Measurements from ENCODE around the gene ERI2.
A peak's percentile ranks its signal among the peaks of the same experiment; 100 is the strongest.

ERI2 gene, protein sequence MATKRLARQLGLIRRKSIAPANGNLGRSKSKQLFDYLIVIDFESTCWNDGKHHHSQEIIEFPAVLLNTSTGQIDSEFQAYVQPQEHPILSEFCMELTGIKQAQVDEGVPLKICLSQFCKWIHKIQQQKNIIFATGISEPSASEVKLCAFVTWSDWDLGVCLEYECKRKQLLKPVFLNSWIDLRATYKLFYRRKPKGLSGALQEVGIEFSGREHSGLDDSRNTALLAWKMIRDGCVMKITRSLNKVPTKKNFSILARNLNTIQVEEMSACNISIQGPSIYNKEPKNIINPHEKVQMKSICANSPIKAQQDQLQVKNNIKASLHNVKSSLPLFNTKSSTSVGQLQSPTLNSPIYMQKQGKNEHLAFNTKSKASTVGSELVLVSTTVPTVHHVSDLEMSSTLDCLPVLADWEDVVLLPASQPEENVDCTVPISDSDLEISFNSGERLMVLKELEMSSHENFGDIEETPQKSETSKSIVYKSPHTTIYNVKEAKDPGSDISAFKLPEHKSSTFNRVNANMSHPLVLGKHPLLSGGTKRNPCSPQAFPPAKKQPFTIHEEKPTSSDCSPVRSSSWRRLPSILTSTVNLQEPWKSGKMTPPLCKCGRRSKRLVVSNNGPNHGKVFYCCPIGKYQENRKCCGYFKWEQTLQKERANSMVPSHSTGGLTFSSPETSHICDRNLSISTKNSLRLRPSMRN

DNA sequence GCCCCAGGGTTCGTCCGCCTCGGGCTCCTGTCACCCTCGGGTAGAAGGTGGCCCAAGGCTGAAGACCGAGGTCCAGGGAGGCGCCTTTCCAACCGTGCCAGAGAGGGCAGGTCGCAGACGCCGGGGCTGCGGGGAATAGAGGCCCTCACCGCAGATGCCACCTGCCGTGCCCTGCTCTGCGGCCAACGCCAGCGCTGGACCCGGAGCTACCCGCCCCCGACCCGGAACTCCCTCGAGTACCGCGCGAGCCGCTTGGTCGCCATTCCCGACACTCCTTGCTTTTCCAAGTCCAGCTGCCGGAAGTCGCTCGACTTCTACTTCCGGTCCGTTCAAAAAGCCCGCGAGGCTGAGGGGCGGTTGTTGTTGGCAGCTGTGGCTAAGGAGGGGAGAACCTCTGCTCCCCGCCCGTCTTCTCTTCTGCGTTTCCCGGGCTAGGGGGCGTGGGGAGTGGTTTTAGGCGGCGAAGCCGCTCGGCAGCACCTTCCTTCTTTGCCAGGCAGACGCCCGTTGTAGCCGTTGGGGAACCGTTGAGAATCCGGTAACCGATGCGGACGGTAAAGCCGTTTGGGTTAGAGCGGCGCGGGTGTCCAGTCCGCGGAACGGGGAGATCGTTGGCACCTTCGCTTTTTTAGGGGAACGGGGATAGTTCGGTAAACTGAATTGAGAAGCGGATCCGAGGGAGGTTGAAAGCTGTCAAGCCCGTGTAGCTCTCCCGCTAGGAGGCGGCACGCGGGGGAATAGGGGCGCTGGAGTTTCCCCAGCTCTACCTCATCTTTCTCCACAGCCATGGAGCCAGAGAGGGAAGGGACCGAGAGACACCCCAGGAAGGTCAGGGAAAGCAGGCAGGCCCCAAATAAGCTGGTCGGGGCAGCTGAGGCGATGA is at the start of gene ERI2, which contains the start of gene REXO5:
TSS of gene ERI2 (minus strand) at position 305 of the 883 bp plus-strand sequence. CDS start at position 263, 42 bp downstream.
TSS of gene REXO5 (plus strand) at position 360 of the 883 bp plus-strand sequence. CDS start at position 787, 427 bp downstream.
- Histone ChIP-seq H3K27me3 (replicated peaks; ENCODE audit: insufficient read depth, low read length) (no peaks in the 10 kb centered on the region), H3K36me3 (replicated peaks; ENCODE audit: insufficient read depth, low read length) (no peaks in the 10 kb centered on the region), H3K4me1 (ENCODE audit: low read length) (peaks cover 3% of the 10 kb centered on the region; the same call in 1 of the 2 replicates), H3K27ac (ENCODE audit: low read length) (peak within 1 kb of the TSS; percentile 72), H3K9me3 (replicated peaks; ENCODE audit: insufficient read depth, low read length) (no peaks in the 10 kb centered on the region), H3K9ac (ENCODE audit: low read length) (peak within 1 kb of the TSS; percentile 82), H4K20me1 (ENCODE audit: insufficient read depth, low read length) (no peaks in the 10 kb centered on the region), H3K9me2 (replicated peaks; ENCODE audit: insufficient read depth, low read length) (no peaks in the 10 kb centered on the region), H2AFZ (ENCODE audit: low read length) (peak within 1 kb of the TSS; percentile 98), H3K4me2 (ENCODE audit: low read depth, low read length) (peak within 1 kb of the TSS; percentile 94), H3F3A (ENCODE audit: insufficient read depth, low read length) (peaks cover 16% of the 10 kb centered on the region; the same call in 1 of the 2 replicates), H3K79me2 (ENCODE audit: low read length) (0 out of 2 replicates have a peak, but pooled peaks cover 2% of the 10 kb centered on the region), H3K4me3 (ENCODE audit: low read length) (peak within 1 kb of the TSS; percentile 92)
- DNase-seq, result peak; percentile 82
- TF ChIP-seq, protein P1, sequence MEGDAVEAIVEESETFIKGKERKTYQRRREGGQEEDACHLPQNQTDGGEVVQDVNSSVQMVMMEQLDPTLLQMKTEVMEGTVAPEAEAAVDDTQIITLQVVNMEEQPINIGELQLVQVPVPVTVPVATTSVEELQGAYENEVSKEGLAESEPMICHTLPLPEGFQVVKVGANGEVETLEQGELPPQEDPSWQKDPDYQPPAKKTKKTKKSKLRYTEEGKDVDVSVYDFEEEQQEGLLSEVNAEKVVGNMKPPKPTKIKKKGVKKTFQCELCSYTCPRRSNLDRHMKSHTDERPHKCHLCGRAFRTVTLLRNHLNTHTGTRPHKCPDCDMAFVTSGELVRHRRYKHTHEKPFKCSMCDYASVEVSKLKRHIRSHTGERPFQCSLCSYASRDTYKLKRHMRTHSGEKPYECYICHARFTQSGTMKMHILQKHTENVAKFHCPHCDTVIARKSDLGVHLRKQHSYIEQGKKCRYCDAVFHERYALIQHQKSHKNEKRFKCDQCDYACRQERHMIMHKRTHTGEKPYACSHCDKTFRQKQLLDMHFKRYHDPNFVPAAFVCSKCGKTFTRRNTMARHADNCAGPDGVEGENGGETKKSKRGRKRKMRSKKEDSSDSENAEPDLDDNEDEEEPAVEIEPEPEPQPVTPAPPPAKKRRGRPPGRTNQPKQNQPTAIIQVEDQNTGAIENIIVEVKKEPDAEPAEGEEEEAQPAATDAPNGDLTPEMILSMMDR (IDR thresholded peaks at IDR 0.05; ENCODE audit: low read length), result peak; percentile 53
- TF ChIP-seq EZH2 (optimal IDR thresholded peaks at IDR 0.05; ENCODE audit: low read depth, low read length), result no peak

DNA sequence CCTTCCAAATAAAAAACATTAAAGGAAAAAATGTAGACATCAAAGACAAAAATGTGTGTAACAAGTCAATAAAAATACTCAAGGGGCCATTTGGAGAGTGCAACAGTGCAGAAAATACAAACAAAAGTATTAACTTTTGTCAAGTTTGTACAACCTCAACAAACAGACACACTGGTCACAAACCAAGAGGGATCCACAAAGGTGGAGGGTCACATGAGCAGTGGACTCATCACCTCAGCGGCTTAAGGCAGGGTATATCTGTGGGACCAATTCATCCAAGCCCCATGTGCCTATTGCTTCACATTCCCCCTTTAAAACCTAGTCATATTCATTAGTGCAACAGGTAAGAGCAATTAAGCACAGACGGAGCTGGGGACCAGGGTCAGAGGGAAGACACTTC is 48.7 kb upstream of the ERI2 start:
- no peaks in the 10 kb centered on the region for H3K4me1 ChIP-seq (ENCODE audit: low read length)
- no peaks in the 10 kb centered on the region for H3K79me2 ChIP-seq (ENCODE audit: low read length)
- H3K9me2 ChIP-seq (replicated peaks; ENCODE audit: insufficient read depth, low read length), result no peaks in the 10 kb centered on the region
- no peak overlapping the region for H3K27ac ChIP-seq (ENCODE audit: low read length)
- no peaks in the 10 kb centered on the region for H3F3A ChIP-seq (ENCODE audit: insufficient read depth, low read length)
- no peak overlapping the region for H3K9ac ChIP-seq (ENCODE audit: low read length)
- no peaks in the 10 kb centered on the region for H3K9me3 ChIP-seq (replicated peaks; ENCODE audit: insufficient read depth, low read length)
- H4K20me1 ChIP-seq (ENCODE audit: insufficient read depth, low read length), result no peaks in the 10 kb centered on the region
- no peak overlapping the region for H2AFZ ChIP-seq (ENCODE audit: low read length)
- TF ChIP-seq EZH2phosphoT487 (IDR thresholded peaks at IDR 0.05; ENCODE audit: low read length) (no peak), EZH2 (optimal IDR thresholded peaks at IDR 0.05; ENCODE audit: low read depth, low read length) (no peak)
- TF ChIP-seq, protein P1 (IDR thresholded peaks at IDR 0.05; ENCODE audit: low read length), result no peak
- no peaks in the 10 kb centered on the region for H3K36me3 ChIP-seq (replicated peaks; ENCODE audit: insufficient read depth, low read length)
- H3K4me2 ChIP-seq (ENCODE audit: low read depth, low read length), result no peak overlapping the region
- no peak for DNase-seq
- H3K4me3 ChIP-seq (ENCODE audit: low read length), result no peak overlapping the region
- H3K27me3 ChIP-seq (replicated peaks; ENCODE audit: insufficient read depth, low read length), result no peaks in the 10 kb centered on the region

DNA sequence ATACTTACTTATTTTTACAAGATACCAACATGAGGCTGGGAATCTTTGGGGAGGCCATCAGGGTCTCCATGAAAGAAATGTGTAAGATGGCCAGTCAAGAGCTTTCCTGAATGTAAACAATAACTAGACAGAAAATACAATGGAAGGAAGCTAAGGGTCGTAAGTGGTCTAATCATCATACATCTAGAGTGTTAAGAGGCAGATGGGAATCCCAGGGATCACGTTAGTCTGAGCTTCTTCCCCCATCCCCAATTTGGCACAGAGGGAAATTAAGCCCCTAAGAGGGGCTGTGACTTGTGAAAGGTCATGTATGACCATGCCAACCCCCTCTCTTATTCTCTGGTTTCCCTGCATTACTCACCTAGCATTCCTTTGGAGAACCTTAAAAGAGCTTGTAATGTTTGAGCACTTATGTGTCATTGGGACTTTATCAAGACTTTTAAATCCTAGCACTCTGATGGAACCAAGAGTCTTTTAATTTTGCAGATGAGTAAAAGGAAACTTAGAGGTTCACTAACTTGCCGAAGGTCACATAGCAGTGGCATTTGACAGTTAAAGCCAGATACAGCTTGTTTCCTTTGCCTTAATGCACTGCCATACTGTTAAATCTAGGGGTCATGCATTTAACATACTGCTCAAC is 47.8 kb upstream of the ERI2 start:
- H4K20me1 ChIP-seq (ENCODE audit: insufficient read depth, low read length), result no peaks in the 10 kb centered on the region
- no peaks in the 10 kb centered on the region for H3F3A ChIP-seq (ENCODE audit: insufficient read depth, low read length)
- no peak overlapping the region for H2AFZ ChIP-seq (ENCODE audit: low read length)
- H3K4me3 ChIP-seq (ENCODE audit: low read length), result no peak overlapping the region
- H3K36me3 ChIP-seq (replicated peaks; ENCODE audit: insufficient read depth, low read length), result no peaks in the 10 kb centered on the region
- TF ChIP-seq, protein P1 (IDR thresholded peaks at IDR 0.05; ENCODE audit: low read length), result no peak
- TF ChIP-seq EZH2 (optimal IDR thresholded peaks at IDR 0.05; ENCODE audit: low read depth, low read length) (no peak), EZH2phosphoT487 (IDR thresholded peaks at IDR 0.05; ENCODE audit: low read length) (no peak)
- H3K27ac ChIP-seq (ENCODE audit: low read length), result no peak overlapping the region
- no peak overlapping the region for H3K9ac ChIP-seq (ENCODE audit: low read length)
- H3K79me2 ChIP-seq (ENCODE audit: low read length), result no peaks in the 10 kb centered on the region
- H3K9me2 ChIP-seq (replicated peaks; ENCODE audit: insufficient read depth, low read length), result no peaks in the 10 kb centered on the region
- DNase-seq, result no peak
- no peaks in the 10 kb centered on the region for H3K9me3 ChIP-seq (replicated peaks; ENCODE audit: insufficient read depth, low read length)
- no peaks in the 10 kb centered on the region for H3K27me3 ChIP-seq (replicated peaks; ENCODE audit: insufficient read depth, low read length)
- H3K4me1 ChIP-seq (ENCODE audit: low read length), result no peaks in the 10 kb centered on the region
- H3K4me2 ChIP-seq (ENCODE audit: low read depth, low read length), result no peak overlapping the region
